ENCODE data around the gene BLMH.

- TF ChIP-seq CTCF (conservative IDR thresholded peaks at IDR 0.05 in 1 of 2, IDR thresholded peaks at IDR 0.05 in 1 of 2; ENCODE audit: low read depth in 1 of 2, low read length in 2 of 2) (no peak), EZH2 (IDR thresholded peaks at IDR 0.05; ENCODE audit: low read length, missing control alignments) (no peak)
Observed at GRCh38 chr17:30243002-30243401, 48.7 kb downstream of the BLMH start.

Data from fibroblast of lung (primary cell).